GM12801 (cell line): Measurements from ENCODE around the gene MELK.

Source experiments
- CTCF ChIP-seq: IDR thresholded peaks from one replicate; pipeline ENCODE4 v1.5.1; 2011; ENCODE audit warnings: control low read depth; ENCODE audit not compliant: insufficient read length; ENCODE audit errors: extremely low read depth

MELK gene

GRCh38 chr9:36665387-36665786 lies 92.7 kb downstream of the MELK start:
- no peak for TF ChIP-seq CTCF

GRCh38 chr9:36665921-36666431 lies 93.3 kb downstream of the MELK start:
- TF ChIP-seq CTCF, result no peak

- TF ChIP-seq CTCF, result no peak
Measured at GRCh38 chr9:36671561-36671960, 98.9 kb downstream of the MELK start.

- no peak for TF ChIP-seq CTCF
Measured at GRCh38 chr9:36676091-36676490, 103.4 kb downstream of the MELK start.

- TF ChIP-seq CTCF, result no peak
Measured at GRCh38 chr9:36676778-36677485, 104.2 kb downstream of the MELK start.

- no peak for TF ChIP-seq CTCF
Measured at GRCh38 chr9:36677611-36678010, 104.9 kb downstream of the MELK start.

GRCh38 chr9:36679710-36680109 lies 107.0 kb downstream of the MELK start:
- TF ChIP-seq CTCF, result no peak
